ENCODE results near the gene TRIM8.

- TF ChIP-seq, protein P1, sequence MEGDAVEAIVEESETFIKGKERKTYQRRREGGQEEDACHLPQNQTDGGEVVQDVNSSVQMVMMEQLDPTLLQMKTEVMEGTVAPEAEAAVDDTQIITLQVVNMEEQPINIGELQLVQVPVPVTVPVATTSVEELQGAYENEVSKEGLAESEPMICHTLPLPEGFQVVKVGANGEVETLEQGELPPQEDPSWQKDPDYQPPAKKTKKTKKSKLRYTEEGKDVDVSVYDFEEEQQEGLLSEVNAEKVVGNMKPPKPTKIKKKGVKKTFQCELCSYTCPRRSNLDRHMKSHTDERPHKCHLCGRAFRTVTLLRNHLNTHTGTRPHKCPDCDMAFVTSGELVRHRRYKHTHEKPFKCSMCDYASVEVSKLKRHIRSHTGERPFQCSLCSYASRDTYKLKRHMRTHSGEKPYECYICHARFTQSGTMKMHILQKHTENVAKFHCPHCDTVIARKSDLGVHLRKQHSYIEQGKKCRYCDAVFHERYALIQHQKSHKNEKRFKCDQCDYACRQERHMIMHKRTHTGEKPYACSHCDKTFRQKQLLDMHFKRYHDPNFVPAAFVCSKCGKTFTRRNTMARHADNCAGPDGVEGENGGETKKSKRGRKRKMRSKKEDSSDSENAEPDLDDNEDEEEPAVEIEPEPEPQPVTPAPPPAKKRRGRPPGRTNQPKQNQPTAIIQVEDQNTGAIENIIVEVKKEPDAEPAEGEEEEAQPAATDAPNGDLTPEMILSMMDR (IDR thresholded peaks at IDR 0.05): peak; percentile 24 to 73 (median 46)
- TF ChIP-seq POLR2A (IDR thresholded peaks at IDR 0.05): no peak
Observed at GRCh38 chr10:102678842-102679289, 34.6 kb downstream of the TRIM8 start.

Data from prostate gland (tissue), 2 donors.